Fibroblast of gingiva (primary cell): ENCODE data around the gene MAB21L4.

Source experiments
- DNase-seq: peaks from one replicate; pipeline ENCODE4 v3.0.0-alpha.2; 2011; ENCODE audit warnings: low read depth

MAB21L4 gene

DNA sequence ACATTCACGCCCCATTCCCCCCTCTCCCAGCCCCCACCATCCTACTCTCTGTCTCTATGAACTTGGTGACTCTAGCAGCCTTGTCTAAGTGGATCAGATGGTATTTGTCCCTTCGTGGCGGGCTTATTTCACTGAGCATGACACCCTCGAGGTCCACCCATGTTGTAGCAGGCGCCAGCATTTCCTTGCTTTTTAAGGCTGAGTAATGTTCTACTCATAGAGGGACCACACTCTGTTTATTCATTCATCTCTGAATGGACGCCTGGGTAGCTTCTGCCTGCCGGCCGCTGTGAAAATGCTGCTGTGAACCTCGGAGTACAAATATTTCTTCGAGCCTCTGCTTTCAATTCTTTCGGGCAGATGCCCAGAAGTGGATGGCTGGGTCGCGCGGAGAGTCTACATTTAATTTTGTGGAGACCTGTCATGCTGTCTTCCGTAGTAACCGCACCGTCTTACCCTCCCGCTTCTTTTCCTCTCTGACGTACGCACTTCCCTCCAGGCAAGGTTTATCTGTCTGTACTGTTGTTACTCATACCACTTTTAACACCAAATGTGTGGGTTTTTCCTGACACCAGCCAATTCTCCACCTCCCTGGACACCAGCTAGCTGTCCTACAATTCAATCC lies 15.8 kb upstream of the MAB21L4 start:
- DNase-seq = no peak

GRCh38 chr2:240909216-240909974 lies 13.4 kb upstream of the MAB21L4 start:
- no peak for DNase-seq

GRCh38 chr2:240906911-240907590 lies 11.1 kb upstream of the MAB21L4 start:
- no peak for DNase-seq

GRCh38 chr2:240906141-240906910 lies 10.4 kb upstream of the MAB21L4 start, which contains the start of gene CROCC2:
CROCC2 (plus strand) TSS chr2:240906336; CDS start chr2:240906514, 178 bp downstream.
- DNase-seq = no peak

DNA sequence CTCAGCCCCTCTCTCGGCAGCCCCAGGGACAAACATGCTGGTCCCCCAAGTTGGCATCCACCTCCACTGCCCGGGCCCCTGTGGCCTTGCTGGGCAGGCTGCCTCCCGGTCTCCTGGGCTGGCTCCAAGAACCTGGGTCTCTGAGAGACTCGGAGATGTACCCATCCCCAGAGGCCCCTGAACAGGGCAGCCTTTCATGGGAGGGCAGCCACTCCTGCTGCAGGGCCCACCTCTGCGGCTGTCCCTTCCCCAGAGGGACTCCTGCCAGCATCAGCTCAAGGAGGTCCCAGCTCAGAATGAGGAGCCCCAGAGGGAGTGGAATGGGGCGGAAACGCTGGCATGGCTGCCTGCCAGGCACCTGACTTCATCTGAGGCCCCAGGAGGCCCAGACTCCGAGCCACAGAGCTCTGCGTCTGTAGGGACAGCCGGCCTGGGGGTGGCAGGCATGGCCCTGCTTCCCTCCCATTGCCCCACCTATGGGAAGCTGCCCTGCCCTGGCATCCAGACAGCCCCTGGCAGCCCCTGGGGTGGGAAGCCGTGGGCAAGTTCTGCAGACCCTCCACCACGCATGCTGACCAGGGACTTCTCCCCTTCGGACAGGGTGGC lies 9.3 kb upstream of the MAB21L4 start:
- DNase-seq = no peak

DNA sequence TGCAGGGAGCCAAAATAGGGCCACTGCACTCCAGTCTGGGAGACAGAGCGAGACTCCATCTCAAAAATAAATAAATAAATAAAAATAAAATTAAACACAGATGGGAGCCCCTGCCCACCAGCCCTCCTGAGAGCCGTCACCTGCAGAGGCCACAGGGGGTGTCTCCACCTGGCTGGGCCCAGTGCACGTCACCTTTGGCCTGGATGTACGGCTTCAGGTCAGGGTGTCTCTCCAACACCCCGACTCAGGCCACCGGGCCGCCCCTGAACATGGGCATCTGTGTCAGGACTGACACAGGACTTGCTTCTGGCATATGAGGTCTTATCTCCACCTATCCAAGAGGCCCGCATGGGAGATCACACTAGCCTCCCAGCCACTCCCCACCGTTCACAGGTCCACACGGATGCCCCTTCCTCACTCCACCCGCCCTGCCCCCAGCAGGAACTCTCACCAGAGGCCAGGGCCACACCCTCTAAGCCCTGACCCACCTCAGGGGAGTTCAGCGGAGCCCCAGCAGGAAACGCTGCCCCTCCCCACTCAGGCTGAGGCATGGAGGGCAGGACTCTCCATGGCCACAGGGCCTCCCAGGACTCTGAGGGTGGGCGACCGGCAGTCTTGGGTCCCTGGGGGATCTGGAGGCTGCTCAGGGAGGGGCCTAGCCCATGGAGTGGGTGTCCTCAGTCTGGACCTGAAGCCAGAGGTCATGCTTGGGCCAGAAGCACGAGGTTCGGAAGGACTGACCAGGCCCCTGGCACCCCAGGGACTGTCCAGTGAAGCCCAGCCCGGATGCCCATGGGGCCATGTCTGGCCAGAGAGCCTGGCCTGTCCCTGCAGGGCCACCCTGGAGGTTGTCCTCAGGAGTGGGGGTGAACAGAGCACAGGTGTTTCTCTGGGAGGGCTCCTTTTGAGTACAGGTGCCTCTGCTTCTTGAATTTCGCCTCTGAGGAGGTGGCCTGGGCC lies 8.5 kb upstream of the MAB21L4 start:
- DNase-seq = no peak

DNA sequence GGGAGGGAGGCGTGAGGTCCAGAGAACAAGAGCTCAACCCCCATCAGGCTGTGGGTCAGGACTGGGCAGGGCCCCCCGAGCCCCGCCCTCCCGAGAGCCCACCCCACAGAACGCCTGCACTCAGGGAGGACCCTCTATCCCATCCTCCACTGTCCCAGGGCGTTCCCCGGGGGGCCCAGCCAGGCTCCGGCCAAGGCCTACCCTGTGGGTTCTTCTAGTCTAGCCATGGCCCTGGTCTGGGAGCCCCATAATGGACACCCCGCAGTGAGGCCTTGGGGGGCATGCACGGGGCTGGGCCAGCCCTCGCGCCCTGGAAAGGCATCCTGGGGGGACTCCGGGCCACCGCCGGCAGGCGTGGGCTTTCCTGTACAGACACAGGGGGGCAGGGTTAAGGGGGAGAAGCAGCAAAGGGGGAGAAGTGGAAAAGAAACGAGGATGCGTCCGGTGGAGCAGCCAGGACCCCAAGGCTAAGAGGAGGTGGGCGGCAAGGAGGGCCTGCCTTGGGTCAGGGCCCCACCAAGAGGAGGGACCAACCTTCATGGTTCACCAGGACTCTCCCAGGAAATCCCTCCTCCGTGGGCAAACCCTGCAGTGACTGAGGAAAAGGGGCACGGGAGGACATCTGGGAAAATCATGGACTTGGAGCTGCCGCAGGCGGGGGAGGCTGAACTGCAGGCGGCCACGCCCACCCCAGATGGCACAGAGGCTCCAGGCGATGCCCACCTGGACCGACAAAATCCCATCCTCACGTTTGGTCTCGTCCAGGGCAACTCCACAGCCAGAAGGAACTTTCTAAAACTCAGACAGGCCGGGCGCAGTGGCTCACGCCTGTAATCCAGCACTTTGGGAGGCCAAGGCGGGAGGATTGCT lies 7.5 kb upstream of the MAB21L4 start:
- DNase-seq = no peak

DNA sequence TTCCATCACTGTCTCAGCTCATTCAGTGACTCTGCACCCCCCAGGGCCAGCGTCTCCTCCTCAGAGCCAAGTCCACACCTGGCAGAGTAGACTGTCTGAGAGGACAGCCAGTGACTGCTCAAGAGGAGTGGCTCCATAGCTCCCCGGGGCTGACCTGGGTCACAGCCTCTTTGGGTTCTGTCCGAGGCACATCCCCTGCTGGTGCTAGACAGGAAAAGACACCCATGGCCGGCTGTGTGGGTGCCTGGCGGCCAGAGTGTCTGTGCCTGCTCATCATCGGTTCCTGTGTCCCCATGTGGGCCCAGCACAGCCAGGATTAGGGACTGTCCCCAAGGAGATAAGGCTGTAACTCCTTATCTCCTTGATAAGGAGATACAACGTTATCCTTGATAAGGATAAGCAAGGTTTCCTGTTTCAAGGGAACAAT lies 6.7 kb upstream of the MAB21L4 start:
- no peak for DNase-seq

DNA sequence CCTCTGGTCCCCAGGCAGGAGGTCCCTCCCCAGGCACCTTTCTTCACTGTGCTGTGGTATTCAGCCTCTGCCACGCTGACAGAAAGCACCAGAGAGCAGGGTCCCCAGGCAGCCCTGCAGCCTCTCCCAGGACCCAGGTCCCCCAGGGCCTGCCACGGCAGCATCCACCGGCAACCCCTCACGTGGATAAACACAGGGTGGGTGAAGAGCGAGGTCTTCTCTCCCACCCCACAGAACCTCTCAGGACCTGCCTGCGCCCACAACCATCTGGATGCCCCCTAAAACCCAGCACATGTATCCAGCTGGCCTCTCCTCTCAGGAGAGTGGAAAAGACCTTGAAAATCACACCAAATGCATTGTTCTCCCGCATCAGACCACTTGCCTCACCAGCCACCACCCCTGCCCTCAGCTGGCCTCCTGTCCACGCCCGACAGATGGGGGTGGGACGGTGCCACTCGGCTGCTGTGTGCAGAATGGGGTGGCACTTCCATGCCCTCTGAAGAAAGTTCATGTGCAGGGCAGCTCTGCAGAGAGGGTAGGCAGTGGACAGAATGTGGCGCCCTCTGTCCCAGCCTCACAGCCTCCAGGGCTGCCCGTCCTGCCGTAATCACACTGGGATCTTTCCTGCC lies 6.1 kb upstream of the MAB21L4 start:
- no peak for DNase-seq

DNA sequence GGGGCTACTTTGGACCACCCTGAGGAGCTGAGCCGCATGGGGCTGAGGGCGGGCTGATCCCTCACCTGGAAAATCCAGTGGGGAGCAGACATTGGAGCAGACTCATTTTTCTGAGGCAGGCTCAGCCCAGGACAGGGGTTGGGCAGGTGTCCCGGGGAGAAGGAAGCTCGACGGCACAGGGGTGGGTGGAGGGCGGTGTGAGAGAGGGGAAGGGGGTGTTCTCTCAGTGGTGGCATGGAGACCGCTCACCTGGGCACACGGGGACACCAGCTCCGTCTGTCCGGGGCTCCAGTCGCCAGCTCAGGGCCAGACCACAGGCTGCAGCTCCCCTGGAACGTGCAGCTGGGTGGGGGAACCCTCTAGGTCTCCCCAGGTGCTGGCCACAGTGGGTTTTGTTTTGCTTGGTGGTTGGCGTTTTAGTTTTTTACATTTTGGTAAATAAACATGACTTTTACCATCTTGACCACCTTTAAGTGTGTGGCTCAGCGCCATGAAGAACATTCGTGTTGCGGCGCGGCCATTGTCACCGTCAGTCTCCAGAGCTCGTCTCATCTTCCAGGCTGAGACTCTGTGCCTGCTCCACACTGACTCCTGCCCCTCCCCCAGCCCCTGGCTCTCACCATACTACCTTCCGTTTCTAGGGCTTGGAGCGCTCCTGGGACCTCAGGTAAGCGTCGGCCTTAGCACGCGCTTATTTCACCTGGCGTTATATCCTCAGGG lies 4.3 kb upstream of the MAB21L4 start:
- no peak for DNase-seq

GRCh38 chr2:240899468-240899865 lies 3.5 kb upstream of the MAB21L4 start:
- DNase-seq = no peak

DNA sequence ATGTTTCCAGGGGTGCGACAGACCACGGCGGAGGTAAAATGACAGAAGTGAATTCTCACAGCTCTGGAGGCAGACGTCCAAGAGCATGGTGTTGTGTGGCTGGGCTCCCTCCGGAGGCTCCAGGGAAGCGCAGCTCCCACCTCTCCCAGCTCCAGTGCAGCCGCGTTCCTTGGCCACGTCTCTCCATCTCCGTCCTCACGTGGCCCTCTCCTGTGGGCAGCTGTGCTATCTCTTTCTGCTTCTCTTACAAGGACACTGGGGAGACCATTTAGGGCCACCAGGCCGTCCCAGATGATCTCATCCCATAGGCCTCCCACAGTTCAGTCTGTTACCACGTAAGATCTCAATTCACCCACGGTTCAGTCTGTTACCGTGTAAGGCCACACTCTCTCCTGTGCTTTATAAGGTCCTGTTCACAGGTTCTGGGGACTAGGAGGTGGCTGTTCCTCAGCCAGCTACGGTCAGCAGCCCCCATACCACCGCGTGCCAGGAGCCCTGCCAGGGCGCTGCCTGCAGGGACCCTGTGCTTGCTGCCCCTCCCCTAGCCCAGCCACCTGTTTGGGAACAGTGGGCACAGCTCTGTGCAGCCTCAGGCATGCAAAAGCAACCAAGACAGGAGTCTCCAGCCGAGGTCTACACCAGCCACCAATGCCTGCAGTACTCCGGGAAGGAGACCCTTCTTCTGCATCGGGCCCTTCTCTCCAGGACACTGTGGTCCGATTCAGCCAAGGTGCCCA lies 2.9 kb upstream of the MAB21L4 start:
- no peak for DNase-seq

- DNase-seq = no peak
Measured at GRCh38 chr2:240898108-240898730, 2.3 kb upstream of the MAB21L4 start.

- no peak for DNase-seq
Measured at GRCh38 chr2:240896871-240897692, 1.1 kb upstream of the MAB21L4 start.

GRCh38 chr2:240896394-240896793 lies 438 bp upstream of the MAB21L4 start:
- DNase-seq = no peak

DNA sequence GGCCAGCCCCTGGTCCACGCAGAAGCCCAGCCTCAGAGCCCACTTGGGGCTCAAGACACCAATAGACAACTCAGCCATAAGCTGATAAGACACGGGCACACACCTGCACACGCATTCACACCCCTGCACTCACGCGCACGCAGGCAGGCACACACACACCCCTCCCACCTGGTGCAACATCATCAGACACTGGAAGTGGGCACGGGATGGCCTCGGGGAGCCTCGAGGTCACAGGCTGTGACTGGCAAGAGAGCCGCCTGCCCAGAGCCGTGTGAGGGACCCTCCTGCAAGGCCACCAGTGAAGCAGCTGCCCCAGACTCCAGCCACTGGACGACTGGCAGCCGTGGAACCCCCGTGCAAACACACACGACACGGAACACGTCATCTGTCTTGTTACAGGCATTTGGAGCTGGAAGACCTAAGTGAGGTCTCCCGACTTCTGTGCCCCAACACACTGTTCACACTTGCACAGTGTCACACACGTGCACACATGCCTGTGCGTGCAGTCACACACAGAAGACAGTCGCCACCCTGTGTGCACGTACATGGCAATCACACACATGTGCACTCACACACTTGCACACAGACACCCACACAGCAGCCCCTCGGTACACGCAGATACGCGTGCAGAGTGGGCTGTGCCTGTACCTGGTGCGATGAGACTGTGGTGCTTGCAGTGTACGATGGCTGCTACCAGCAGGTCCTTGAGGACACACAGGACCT lies 959 bp downstream of the MAB21L4 start:
- no peak for DNase-seq
